Measurements from ENCODE around the gene PPP2CA.
A peak's percentile ranks its signal among the peaks of the same experiment; 100 is the strongest.
"Not testable (repeated sequence)": the region's sequence is repeated elsewhere in the genome, so short reads cannot be mapped to it uniquely, and the experiment has no call there.

PPP2CA gene

DNA sequence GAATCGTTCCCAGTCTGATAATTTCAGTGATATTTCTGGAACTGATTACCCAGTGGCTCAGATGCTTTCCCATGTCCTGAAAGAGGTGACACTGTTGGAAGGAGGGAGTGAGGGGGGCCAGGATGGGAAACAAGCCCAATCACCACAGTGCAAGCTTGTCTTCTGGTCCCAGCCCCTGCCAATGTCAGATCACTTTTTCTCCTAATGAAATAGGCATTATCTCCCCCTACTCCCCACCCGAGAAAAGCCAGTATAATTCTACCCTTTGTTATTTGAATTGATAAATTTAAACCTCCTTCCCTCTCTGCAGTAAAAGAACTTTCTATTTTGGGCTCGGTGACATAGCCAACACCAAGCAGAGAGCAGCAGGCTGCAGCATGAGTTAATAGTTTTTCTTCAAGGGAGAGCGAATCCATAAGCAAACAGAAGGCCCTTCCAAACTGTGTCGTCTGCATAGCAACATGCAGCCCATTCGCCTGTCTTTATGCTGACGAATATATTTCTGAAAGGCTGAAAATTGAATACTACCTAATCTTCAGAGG lies 14.6 kb upstream of the PPP2CA start:
- H3K36me3 ChIP-seq (ENCODE audit: insufficient read depth, low read length), result no peaks in the 10 kb centered on the region
- peak overlapping the region in 1 of 2 donors; percentile 15 for H3K4me3 ChIP-seq (ENCODE audit: low read depth in 1 of 2, low read length in 2 of 2)
- H3K27ac ChIP-seq (ENCODE audit: low read depth, low read length), result peak overlapping the region; percentile 50
- H3K27me3 ChIP-seq (ENCODE audit: control insufficient read depth in 1 of 2, insufficient read depth in 2 of 2, low read length in 2 of 2), result no peaks in the 10 kb centered on the region
- peak overlapping the region; percentile 31 for H3K9ac ChIP-seq (ENCODE audit: low read length)
- H3K4me1 ChIP-seq (ENCODE audit: insufficient read depth, low read length), result peaks cover 26% of the 10 kb centered on the region
- no peaks in the 10 kb centered on the region for H3K9me3 ChIP-seq (ENCODE audit: low read length)

GRCh38 chr5:134236820-134237219 lies 10.9 kb upstream of the PPP2CA start:
- no peak overlapping the region for H3K9ac ChIP-seq (ENCODE audit: low read length)
- no peak overlapping the region for H3K4me3 ChIP-seq (ENCODE audit: low read depth in 1 of 2, low read length in 2 of 2)
- H3K27ac ChIP-seq (ENCODE audit: low read depth, low read length), result no peak overlapping the region
- H3K27me3 ChIP-seq (ENCODE audit: control insufficient read depth in 1 of 2, insufficient read depth in 2 of 2, low read length in 2 of 2), result no peaks in the 10 kb centered on the region
- H3K9me3 ChIP-seq (ENCODE audit: low read length), result no peaks in the 10 kb centered on the region
- peaks cover 27% of the 10 kb centered on the region for H3K4me1 ChIP-seq (ENCODE audit: insufficient read depth, low read length)
- H3K36me3 ChIP-seq (ENCODE audit: insufficient read depth, low read length), result no peaks in the 10 kb centered on the region

- no peak overlapping the region for H3K27ac ChIP-seq (ENCODE audit: low read depth, low read length)
- no peak overlapping the region for H3K4me3 ChIP-seq (ENCODE audit: low read depth in 1 of 2, low read length in 2 of 2)
- H3K27me3 ChIP-seq (ENCODE audit: control insufficient read depth in 1 of 2, insufficient read depth in 2 of 2, low read length in 2 of 2), result no peaks in the 10 kb centered on the region
- H3K9ac ChIP-seq (ENCODE audit: low read length), result no peak overlapping the region
- H3K9me3 ChIP-seq (ENCODE audit: low read length), result no peaks in the 10 kb centered on the region
- H3K4me1 ChIP-seq (ENCODE audit: insufficient read depth, low read length), result peaks cover 27% of the 10 kb centered on the region
- no peaks in the 10 kb centered on the region for H3K36me3 ChIP-seq (ENCODE audit: insufficient read depth, low read length)
Measured at GRCh38 chr5:134236318-134236717, 10.4 kb upstream of the PPP2CA start.

- H3K27me3 ChIP-seq (ENCODE audit: control insufficient read depth in 1 of 2, insufficient read depth in 2 of 2, low read length in 2 of 2), result no peaks in the 10 kb centered on the region
- no peaks in the 10 kb centered on the region for H3K9me3 ChIP-seq (ENCODE audit: low read length)
- H3K4me3 ChIP-seq (ENCODE audit: low read depth in 1 of 2, low read length in 2 of 2), result no peak overlapping the region
- H3K9ac ChIP-seq (ENCODE audit: low read length), result no peak overlapping the region
- peaks cover 19% of the 10 kb centered on the region for H3K4me1 ChIP-seq (ENCODE audit: insufficient read depth, low read length)
- H3K36me3 ChIP-seq (ENCODE audit: insufficient read depth, low read length), result no peaks in the 10 kb centered on the region
- H3K27ac ChIP-seq (ENCODE audit: low read depth, low read length), result no peak overlapping the region
Measured at GRCh38 chr5:134228624-134229023, 2.8 kb upstream of the PPP2CA start.

GRCh38 chr5:134227776-134228175 lies 1.9 kb upstream of the PPP2CA start:
- Histone ChIP-seq H3K9me3 (ENCODE audit: low read length) (no peaks in the 10 kb centered on the region), H3K27me3 (ENCODE audit: control insufficient read depth in 1 of 2, insufficient read depth in 2 of 2, low read length in 2 of 2) (no peaks in the 10 kb centered on the region), H3K27ac (ENCODE audit: low read depth, low read length) (no peak overlapping the region), H3K4me1 (ENCODE audit: insufficient read depth, low read length) (peaks cover 26% of the 10 kb centered on the region), H3K9ac (ENCODE audit: low read length) (no peak overlapping the region), H3K36me3 (ENCODE audit: insufficient read depth, low read length) (no peaks in the 10 kb centered on the region), H3K4me3 (ENCODE audit: low read depth in 1 of 2, low read length in 2 of 2) (no peak overlapping the region)

DNA sequence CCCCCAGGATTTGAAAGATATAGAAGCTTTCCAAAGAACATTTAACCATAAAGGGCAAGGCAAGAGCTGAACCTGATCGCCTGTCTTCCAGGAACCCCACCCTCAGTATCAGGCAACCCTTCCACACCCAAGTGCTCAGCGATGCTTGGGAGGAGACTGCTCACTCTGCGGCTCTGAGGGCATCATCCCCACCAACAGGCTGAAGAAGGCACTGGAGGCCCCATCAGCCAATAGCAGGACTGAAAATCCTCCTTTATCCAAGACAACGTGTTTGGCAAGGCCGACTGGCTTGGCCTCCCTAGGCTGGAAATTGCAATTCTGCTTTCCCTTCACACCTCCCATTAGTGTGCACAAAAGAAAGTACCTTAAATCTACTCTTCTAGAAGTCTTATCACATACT lies 1.4 kb upstream of the PPP2CA start:
- peaks cover 31% of the 10 kb centered on the region for H3K4me1 ChIP-seq (ENCODE audit: insufficient read depth, low read length)
- peak overlapping the region; percentile 100 for H3K27ac ChIP-seq (ENCODE audit: low read depth, low read length)
- peak overlapping the region; percentile 94 to 99 for H3K4me3 ChIP-seq (ENCODE audit: low read depth in 1 of 2, low read length in 2 of 2)
- no peaks in the 10 kb centered on the region for H3K27me3 ChIP-seq (ENCODE audit: control insufficient read depth in 1 of 2, insufficient read depth in 2 of 2, low read length in 2 of 2)
- no peaks in the 10 kb centered on the region for H3K36me3 ChIP-seq (ENCODE audit: insufficient read depth, low read length)
- H3K9ac ChIP-seq (ENCODE audit: low read length), result peak overlapping the region; percentile 97
- H3K9me3 ChIP-seq (ENCODE audit: low read length), result no peaks in the 10 kb centered on the region

GRCh38 chr5:134226441-134227192 lies 744 bp upstream of the PPP2CA start:
- H3K27me3 ChIP-seq (ENCODE audit: control insufficient read depth in 1 of 2, insufficient read depth in 2 of 2, low read length in 2 of 2), result no peaks in the 10 kb centered on the region
- H3K27ac ChIP-seq (ENCODE audit: low read depth, low read length), result peak overlapping the region; percentile 100
- peak overlapping the region; percentile 97 for H3K9ac ChIP-seq (ENCODE audit: low read length)
- no peaks in the 10 kb centered on the region for H3K36me3 ChIP-seq (ENCODE audit: insufficient read depth, low read length)
- H3K9me3 ChIP-seq (ENCODE audit: low read length), result no peaks in the 10 kb centered on the region
- peaks cover 38% of the 10 kb centered on the region for H3K4me1 ChIP-seq (ENCODE audit: insufficient read depth, low read length)
- H3K4me3 ChIP-seq (ENCODE audit: low read depth in 1 of 2, low read length in 2 of 2), result peak overlapping the region; percentile 94 to 99

DNA sequence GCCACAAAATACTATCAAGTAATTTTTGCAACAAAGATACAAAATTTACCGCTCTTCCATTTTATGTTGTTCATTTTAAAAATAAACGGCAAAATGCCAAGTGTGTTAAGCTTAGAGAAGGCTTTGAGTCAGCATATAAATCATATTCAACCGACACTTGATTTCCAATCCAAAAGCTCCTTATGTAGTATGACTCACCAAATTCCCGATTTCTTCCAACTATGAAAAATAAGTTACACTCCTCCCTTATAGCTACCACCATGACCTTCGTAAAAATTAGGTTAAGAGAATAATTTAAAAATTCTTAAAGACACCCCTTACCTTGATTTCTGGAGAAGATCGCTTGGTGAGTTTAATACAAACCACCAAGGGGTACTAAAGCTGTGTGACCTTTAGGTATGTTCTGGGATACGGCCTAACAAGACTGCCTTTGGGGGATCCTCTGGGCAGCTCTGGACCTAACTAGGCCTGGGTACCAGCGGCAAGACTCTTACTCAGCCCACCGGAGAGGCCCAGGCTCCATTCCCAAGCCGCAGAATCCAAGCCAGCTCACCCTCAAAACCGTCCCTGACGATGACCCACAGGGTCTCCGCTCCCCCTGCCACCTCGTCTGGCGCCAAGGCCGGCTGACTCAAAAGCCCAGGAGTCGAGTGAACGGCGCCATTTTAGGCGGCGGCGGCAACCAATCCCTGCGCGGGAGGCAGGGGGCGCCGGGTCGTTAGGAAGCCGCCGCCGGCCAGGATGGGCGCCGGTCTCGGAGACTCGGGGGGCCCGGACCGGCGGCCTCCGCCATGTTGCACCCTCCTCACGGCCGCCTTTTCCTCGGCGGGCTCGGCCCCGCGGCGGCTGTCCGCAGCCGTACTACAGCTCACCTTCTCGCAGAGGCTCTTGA lies 739 bp downstream of the PPP2CA start:
- peak overlapping the region; percentile 94 to 99 for H3K4me3 ChIP-seq (ENCODE audit: low read depth in 1 of 2, low read length in 2 of 2)
- H3K27ac ChIP-seq (ENCODE audit: low read depth, low read length), result peak overlapping the region; percentile 100
- H3K36me3 ChIP-seq (ENCODE audit: insufficient read depth, low read length), result peaks cover 5% of the 10 kb centered on the region
- no peaks in the 10 kb centered on the region for H3K9me3 ChIP-seq (ENCODE audit: low read length)
- H3K27me3 ChIP-seq (ENCODE audit: control insufficient read depth in 1 of 2, insufficient read depth in 2 of 2, low read length in 2 of 2), result no peaks in the 10 kb centered on the region
- H3K9ac ChIP-seq (ENCODE audit: low read length), result peak overlapping the region; percentile 99
- H3K4me1 ChIP-seq (ENCODE audit: insufficient read depth, low read length), result peaks cover 50% of the 10 kb centered on the region

- H3K9ac ChIP-seq (ENCODE audit: low read length), result peak overlapping the region; percentile 99
- peaks cover 64% of the 10 kb centered on the region for H3K4me1 ChIP-seq (ENCODE audit: insufficient read depth, low read length)
- no peaks in the 10 kb centered on the region for H3K27me3 ChIP-seq (ENCODE audit: control insufficient read depth in 1 of 2, insufficient read depth in 2 of 2, low read length in 2 of 2)
- H3K9me3 ChIP-seq (ENCODE audit: low read length), result no peaks in the 10 kb centered on the region
- peak overlapping the region; percentile 54 for H3K27ac ChIP-seq (ENCODE audit: low read depth, low read length)
- peaks cover 5% of the 10 kb centered on the region for H3K36me3 ChIP-seq (ENCODE audit: insufficient read depth, low read length)
- H3K4me3 ChIP-seq (ENCODE audit: low read depth in 1 of 2, low read length in 2 of 2), result peak overlapping the region; percentile 7 to 94
Measured at GRCh38 chr5:134223406-134224248, 2.2 kb downstream of the PPP2CA start.

DNA sequence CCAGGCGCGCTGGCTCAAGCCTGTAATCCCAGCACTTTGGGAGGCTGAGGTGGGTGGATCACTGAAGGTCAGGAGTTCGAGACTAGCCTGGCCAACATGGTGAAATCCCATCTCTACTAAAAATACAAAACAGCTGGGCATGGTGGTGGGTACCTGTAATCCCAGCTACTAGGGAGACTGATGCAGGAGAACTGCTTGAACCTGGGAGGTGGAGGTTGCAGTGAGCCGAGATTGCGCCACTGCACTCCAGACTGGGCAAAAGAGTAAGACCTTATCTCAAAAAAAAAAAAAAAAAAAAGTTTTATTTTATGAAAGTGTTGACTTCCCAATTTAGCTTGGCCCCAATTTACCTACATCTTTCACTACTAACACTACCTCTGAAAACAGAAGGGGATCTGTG lies 4.2 kb downstream of the PPP2CA start:
- H3K9ac ChIP-seq (ENCODE audit: low read length); H3K27me3 ChIP-seq (ENCODE audit: control insufficient read depth in 1 of 2, insufficient read depth in 2 of 2, low read length in 2 of 2); H3K9me3 ChIP-seq (ENCODE audit: low read length); H3K36me3 ChIP-seq (ENCODE audit: insufficient read depth, low read length); H3K27ac ChIP-seq (ENCODE audit: low read depth, low read length): not testable (repeated sequence)
- Histone ChIP-seq H3K4me1 (ENCODE audit: insufficient read depth, low read length) (peaks cover 64% of the 10 kb centered on the region), H3K4me3 (ENCODE audit: low read depth in 1 of 2, low read length in 2 of 2) (peak overlapping the region in 1 of 2 donors; percentile 32)

- H3K4me1 ChIP-seq (ENCODE audit: insufficient read depth, low read length), result peaks cover 30% of the 10 kb centered on the region
- H3K4me3 ChIP-seq (ENCODE audit: low read depth in 1 of 2, low read length in 2 of 2), result no peak overlapping the region
- H3K36me3 ChIP-seq (ENCODE audit: insufficient read depth, low read length), result peaks cover 3% of the 10 kb centered on the region
- H3K27ac ChIP-seq (ENCODE audit: low read depth, low read length), result no peak overlapping the region
- H3K9me3 ChIP-seq (ENCODE audit: low read length), result no peaks in the 10 kb centered on the region
- H3K9ac ChIP-seq (ENCODE audit: low read length), result no peak overlapping the region
- no peaks in the 10 kb centered on the region for H3K27me3 ChIP-seq (ENCODE audit: control insufficient read depth in 1 of 2, insufficient read depth in 2 of 2, low read length in 2 of 2)
Measured at GRCh38 chr5:134215757-134216156, 10.1 kb downstream of the PPP2CA start.

Data from muscle layer of colon (tissue), 2 donors.